HG03521 (cell line): ENCODE results near the gene AXIN2.

Source experiments
- ATAC-seq: cut with Tn5 transposase; IDR thresholded peaks from one replicate; pipeline ENCODE4 v1.9.1; 2021; ENCODE audit warnings: mild to moderate bottlenecking, moderate library complexity; ENCODE audit not compliant: unreplicated experiment

Gene AXIN2, protein sequence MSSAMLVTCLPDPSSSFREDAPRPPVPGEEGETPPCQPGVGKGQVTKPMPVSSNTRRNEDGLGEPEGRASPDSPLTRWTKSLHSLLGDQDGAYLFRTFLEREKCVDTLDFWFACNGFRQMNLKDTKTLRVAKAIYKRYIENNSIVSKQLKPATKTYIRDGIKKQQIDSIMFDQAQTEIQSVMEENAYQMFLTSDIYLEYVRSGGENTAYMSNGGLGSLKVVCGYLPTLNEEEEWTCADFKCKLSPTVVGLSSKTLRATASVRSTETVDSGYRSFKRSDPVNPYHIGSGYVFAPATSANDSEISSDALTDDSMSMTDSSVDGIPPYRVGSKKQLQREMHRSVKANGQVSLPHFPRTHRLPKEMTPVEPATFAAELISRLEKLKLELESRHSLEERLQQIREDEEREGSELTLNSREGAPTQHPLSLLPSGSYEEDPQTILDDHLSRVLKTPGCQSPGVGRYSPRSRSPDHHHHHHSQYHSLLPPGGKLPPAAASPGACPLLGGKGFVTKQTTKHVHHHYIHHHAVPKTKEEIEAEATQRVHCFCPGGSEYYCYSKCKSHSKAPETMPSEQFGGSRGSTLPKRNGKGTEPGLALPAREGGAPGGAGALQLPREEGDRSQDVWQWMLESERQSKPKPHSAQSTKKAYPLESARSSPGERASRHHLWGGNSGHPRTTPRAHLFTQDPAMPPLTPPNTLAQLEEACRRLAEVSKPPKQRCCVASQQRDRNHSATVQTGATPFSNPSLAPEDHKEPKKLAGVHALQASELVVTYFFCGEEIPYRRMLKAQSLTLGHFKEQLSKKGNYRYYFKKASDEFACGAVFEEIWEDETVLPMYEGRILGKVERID

DNA sequence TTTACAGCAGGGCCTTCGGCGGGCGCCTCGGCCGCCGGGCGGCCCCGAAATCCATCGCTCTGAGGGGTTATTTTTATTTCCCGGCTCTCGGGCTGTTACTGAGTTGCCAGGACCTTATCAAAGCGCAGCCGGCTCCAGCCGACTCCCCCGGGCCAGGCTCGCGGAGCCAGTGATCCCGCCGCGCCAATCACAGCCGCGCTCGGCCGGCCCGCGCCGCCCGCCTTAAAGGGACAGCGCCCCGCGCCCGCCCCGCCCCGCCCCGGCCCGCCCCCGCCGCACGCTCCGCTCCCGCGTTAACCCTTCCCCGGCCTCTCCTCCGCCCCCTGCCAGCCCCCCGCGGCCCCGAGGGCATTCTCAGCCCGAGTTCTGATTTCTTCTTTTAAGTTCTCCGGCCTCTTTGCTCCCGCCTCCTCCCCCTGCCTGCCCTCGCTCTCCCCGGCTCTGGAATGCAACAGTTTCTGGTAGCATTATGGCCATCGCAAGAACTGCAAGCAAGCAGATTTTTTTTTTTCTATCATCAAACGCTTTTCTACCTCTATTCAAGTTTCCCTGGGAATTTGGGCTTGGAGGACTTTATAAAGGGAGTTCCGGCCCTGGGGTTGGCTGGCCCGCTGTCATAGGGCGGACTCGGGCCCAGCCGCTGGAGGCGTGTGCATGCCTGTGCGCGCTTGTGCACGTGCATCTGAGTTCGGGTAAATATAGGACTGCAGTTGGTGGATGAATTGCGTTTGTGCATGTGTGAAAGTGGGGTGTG lies at the start of gene AXIN2:
Gene AXIN2, minus strand, starts transcription at position 197 of the 754 bp plus-strand sequence. CDS start 3,028 bp downstream, outside the sequence.
- peak; percentile 62 for ATAC-seq

DNA sequence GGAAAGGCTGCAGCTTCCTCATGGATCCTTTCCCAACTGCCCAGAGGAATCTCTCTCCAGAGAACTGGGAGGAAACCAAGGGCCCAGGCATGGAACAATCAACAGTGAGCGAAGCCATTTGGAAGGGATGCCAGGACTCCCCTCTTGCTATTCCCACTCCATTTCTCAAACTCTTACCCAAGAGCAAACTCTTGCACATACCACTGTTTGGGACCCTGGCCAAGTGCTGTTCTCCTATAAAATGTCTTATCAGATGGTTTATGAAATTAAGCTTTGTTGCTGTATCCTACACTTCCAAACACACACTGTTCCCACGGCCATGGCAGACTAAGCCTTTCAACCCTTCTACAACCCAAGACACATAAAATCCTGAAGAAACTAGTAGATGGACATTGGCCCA lies 48.3 kb upstream of the AXIN2 start:
- no peak for ATAC-seq

DNA sequence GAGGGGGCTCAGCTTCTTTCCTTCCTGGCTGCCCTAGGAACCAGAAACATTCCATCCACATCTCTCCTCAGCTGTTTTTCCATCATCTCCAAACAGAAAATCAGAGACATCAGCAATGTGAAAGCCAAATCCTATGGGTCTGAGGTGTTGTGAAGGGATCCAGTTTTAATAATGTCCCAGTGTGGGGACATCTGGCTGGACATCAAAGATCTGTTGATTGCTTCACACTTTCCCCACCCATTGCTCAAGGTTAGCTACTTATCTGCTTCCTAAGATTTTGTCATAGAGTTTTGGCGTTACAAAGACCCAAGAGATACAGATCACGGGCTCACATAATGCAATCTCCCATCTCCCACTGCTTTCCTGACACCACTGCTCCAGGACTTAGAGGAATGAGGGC lies 47.8 kb upstream of the AXIN2 start:
- no peak for ATAC-seq

DNA sequence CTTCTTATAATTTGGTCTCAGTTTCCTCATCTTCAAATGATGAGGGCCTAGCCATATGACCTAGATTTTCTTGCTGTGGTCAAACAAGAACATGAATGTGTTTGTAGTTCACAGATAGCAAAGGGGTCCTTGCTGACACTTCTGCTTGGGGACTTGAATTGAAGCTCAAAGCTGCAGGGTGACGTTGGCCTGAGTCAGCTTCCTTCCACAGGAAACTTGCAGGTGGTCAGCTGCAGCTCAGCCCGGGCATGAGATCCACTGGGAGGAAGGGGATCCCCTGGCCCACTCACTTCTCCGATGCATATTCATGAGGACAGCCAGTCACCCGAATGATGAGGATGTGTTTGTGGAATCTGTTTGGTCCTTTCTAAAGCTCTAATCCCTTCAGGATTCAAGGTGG lies 42.6 kb upstream of the AXIN2 start:
- ATAC-seq = no peak

DNA sequence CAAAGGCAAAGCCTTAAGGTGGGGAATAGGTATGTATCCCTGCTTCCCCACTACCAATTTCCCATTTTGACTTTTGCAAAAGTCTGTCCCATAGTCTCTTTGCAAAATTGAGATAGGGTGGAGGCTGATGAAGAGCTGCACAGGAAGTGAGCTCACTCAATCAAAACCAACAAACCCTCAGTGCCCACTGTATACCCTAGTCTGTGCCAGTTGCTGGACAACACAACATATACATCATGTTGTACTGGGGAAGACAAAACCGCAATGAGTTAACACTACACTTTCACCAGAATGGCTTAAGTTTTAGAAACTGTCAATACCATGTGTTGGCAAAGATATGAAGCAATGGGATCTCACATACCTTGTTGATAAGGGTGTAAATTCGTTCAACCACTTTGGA lies 40.4 kb upstream of the AXIN2 start:
- ATAC-seq = no peak

DNA sequence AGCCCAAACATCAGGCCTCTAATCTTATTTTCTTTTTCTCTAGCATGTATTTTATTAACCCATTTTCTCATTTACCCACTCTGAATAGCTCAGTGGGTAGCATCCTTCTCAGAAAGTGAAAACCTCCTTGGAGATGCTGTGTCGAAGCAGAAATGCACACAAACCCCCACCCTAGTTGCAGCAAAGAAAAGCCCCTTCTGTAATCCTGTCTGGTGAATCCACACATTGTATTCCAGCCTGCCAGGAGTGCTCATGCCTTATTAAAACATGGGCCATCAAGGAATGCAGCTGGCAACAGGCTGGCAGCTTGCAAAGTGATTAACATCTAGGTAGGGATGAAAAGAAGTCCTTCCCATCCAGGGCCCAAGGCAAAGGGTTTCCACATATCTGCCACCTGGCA lies 39.7 kb upstream of the AXIN2 start:
- ATAC-seq = no peak

DNA sequence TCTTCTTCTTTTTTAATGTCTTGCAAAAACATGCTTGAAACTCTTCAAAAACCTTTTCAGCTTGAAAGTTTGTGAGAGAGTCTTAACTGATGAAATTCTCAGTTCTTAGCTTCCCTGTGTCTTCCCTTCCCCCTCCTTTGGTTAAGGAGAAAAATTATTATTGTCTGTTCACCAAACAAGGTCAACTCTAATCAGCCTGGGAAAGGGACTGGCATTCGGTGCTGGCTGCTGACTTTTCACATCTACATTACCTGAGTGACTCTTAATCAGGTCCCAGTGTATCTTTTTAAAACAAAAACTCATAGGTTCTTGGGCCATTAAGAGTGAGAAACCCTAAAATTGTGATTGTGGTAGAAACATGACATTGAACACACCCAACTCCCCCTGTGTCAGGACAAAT lies 39.1 kb upstream of the AXIN2 start:
- no peak for ATAC-seq

DNA sequence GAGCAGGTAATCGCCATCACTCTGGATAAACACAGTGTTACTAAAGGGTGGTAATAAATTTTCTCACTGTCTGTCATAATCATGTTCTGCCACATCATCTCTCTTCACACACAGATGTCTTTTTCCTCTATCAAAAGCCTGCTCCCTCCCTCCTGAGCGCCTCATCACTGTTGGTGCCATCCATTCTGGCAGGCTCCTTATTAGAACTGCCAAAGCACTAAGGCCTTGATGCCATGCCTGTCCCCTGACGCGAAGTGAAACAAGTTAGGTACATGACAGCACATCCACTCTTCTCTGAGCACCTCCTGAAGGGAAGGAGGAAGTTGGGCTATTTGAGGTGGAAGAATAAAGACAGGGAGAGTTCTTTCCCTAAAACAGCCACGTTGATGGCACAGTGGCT lies 38.2 kb upstream of the AXIN2 start:
- no peak for ATAC-seq

DNA sequence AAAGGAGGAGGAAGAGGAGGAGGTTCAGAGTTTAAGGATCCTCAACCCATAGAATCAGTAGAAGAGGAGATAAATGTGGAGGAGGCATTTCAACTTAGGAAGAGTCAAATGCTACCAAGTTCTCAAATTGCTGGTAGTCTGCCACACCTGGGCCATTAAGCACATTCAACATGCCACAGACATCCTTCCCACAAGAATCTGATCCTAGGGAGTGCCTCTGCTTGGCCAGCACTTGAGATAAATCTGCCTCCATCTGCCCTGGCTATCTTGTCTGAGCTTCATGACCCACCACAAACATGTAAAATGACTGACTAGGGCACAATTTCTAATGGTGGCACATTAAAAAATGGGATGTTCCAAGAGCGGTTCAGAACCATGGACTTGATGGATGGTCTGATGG lies 37.3 kb upstream of the AXIN2 start:
- no peak for ATAC-seq

DNA sequence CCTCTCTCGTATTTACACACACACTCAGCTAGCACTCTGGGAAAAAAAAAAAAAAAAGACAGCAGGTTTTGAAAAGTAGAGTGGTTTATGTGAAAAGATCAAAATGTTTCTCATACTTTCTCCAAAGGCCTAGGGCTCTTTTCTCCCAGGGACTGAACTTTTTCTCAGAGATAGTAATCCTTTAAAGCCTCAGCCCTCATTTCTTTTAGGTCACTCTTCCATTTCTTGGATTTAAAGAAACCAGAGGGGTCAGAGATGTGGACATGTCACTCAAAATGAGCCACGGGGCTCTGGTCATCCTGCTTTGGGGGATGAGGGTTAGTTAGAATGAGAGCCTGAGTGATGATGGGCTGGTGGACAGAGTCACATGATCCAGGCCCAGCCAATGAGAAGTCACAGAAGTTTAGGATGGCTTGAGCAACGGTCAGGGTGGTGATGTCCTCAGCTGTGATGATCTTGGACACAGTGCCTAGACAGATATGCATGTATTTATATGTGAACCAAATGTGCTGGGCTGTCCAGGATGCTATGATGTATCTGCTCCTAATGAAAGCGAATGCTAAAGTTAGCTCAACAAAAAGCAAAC lies 33.7 kb upstream of the AXIN2 start:
- no peak for ATAC-seq

DNA sequence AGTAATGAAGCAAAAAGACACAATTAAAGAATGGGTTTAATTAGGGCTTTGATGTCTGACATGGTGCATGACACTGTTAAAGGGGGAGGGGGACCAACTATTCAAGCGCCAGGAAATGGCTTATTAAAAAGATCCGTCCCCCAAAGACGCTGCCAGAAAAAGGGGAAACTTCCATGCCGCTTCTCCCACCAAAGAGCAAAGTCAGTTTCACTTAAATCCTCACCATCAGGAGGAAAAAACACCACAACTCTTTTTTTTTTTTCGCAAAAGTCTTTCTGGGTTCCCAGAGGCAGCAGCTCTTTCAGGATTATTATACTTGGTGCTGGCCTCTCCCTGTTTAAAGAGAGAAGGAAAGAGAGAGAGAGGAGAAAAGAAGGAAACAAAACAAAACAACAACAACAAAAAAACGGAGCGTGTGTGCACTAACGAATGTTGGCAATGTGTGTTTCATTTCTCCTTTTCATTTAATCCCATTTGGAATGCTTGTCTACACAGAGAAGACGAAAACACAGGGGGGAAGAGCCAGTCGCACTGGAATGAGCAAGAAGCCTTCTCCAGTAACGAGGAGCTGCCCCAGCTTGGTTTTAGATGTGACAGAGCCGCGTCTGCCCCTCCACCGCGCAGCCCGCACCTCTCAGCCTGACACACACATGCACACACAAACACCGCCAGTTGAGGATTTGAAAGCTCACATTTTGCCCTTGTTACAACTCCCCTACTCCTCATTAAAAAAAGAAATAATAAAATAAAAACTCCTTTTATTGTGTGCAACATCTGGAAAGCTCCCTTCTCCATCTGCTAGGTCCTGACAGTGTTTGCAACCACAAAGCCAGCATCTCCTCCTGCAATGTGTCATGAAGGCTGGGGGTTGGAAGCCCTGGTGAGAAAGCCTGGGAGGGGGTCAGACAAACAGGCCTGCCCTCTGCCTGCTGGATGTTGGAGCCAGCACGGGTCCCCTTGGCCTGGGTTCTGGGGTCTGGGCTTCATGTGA lies 32.7 kb upstream of the AXIN2 start:
- no peak for ATAC-seq

DNA sequence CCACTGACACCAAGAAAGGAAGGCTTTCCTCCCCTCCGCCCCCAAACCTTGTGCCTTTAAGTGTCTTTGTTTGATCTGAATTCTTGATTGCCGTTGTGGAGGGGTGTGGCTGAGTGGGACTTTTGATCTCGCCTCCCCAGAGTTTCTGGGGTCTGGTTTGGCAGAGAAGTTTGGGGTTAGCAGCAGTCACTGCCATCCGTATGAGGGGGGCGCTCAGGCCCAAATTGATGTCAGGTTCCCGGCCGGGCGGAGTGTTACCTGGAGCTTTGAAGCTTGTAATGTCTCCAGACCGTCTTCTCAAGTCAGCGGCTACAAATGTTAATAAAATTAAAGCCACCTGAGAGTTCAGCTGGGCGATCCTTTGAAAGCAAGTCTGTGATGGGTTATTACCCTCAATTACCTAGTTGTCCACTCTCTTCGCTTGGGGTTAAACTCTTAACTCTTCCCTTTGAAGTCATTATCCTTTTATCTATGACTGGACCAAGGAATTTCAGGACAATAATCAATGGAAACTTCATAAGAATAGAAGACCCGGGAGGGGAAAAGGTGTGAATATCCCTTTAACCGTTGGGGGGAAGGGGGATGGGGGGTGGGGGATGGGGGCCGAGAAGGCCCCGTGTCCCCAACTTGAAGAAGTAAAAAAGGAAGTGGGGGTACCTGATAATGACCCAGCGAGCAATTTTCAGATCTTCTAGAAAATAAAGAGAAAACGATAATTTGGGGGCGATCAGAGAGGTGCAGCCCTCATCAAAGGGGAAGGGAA lies 31.8 kb upstream of the AXIN2 start:
- ATAC-seq = no peak

DNA sequence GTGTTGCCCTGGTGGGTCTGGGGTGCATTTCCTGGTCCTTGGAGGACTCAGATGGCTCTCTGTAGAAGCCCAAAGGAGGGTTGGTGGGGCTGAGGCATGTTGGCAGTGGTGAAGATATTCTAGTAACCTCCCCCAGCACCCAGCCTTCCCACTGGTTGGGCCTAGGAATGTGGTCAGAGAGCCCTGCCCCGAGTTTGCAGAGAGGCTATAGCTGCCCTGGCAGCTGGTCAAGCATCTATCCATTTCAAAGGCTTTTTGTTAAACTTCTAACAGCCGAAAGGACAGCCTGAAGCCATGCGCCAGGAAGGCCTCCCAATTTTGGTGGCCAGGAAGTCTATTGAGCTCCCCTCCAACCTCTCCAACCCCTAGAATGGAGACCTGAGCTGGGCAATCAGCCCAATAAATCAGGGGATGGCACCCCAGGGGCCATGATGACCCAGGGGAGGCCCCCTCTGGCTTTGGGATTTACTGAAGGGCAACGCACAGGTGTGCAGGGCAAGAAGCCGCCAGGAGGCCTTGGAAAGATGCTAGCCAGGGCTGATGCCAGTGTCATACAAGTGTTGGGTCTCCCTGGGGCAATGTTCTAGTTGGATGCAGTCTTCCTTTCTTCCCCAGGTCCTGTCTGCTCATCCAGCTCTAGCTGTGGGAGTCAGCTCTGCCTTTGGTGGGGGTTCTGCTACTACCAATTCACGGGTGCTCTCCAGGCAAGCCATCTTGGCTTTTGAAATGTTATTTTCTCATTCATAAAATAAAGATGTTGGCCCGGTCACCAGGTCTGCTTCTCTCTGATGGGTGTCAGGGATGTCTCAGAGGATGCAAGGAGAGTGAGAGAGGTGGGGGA lies 30.9 kb upstream of the AXIN2 start:
- ATAC-seq = no peak

DNA sequence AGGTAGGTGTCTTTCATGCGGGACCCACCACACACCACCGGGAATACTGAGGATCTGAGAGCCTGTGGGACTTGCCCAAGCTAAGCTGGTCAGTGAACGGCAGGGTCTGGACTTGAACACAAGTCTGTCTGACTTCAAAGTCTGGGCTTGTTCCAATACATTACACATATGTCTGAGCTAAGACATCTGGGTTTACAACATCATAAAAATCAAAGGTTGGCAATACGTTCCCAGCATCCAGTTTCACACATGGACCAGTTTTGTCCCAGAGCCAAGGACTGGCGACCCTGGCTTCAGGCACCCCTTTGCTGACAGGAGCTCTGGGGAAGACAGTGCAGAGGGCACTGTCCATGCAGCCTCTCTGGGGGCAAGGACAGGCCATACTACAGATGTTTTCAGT lies 27.9 kb upstream of the AXIN2 start:
- ATAC-seq = no peak

DNA sequence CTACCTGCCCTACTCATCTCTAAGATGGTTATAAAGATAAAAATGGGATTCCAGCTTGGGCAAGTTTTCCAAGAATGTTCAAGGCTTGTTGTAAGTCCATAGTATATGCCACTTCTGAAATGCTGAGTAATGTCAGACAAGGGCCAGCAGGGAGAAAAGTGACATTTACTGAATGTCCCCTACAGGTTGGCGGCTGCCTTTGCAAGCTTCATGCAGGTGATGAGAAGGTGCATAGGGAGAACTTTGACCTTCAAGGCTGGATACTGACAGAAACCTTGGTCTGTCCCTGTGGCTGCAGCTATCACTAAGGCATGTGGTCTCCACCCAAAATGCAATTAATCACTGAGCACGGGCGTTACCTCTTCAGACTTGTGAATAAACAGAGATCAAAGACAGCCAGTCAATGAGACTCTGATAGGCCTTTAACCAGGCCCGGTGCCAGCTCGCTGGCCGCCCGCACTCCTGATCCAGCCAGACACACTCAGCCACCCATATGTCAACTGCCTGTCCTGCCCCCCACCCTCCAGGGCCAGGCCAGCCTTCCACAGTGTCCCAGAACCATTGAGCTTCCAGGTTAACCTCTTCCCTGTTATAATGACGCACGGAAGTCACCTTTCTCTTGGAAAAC lies 26.8 kb upstream of the AXIN2 start:
- ATAC-seq = no peak

DNA sequence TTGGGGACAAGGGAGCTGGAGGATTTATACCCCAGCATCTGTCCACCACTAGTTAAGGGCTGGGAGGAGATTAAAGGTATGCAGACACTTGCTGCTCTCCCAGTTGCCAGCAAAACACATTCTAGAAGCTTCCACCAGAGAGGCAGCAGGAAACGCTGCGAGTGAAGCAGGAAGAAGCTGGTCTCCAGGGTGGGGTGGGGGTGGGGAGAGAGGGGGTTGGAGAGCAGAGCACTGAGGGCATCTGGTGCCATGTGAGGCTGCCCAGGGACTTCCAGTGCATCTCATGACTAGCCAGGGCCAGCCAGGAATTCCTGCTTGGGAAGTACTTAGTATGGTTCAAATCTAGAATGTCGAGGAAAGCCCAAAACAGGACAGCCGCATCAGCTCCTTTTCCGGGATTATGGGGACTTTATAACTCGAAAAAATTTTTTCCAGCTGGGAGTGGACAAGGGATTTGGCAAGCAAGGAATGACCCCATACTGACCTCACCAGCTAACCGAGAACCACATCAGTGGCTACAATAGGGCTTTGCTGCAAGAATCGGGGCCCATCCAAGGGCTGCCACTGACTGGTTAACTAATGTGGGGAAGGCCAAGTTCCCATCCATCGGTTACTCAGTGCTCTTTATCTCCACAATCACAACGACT lies 26.2 kb upstream of the AXIN2 start:
- no peak for ATAC-seq

DNA sequence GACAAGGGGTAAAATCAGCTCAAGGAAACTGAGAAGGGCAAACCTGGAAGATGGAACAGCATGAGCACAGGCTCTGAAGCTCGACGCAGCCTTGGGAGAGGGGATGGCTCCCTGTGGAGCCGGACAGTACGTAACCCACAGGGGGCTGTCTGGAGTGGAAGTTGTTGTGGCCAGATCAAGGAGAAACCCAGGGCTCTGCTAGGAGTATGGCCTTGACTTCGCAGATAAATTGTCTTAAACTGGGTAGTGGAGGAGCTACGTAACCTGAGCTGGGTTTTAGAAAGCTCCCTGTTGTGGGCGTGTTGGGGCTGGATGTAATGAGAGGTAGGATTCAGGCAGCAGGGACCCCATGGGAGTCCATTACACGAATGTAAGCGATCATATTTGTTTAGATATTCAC lies 25.5 kb upstream of the AXIN2 start:
- ATAC-seq = no peak
